PC-3 (cell line): Measurements from ENCODE around the gene SRP14.

Experiments
- EZH2 ChIP-seq: fragments of 300-600 bp; sonication (generic); IDR thresholded peaks from one replicate; pipeline ENCODE4 v1.6.1; 2017; ENCODE audit warnings: antibody characterized with exemption, mild to moderate bottlenecking, low read length; ENCODE audit not compliant: unreplicated experiment
- TF ChIP-seq, protein P1 (sequence below): fragments of 300-600 bp; sonication (generic); conservative IDR thresholded peaks from 2 replicates; pipeline ENCODE4 v1.5.1; 2017; ENCODE audit warnings: antibody characterized with exemption, low read depth, mild to moderate bottlenecking, low read length

DNA sequence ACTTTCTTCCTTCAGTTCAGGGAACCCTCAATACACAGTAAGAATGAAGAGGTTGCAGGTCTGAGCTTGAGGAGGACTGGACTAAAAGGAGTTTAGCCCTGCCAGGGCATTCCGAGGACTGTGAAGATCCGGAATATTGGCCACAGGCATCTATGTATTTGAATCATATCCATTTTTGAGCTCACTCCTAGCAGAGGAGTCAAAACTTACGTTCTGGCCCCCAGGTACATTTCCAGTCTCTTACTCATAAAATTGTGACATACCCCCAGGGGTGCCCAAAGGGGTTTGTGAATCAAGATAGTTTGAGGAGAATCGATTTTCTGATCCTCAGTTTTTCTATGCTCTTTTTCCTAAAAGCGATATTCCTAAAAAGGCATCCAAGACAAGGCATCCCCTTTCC, 27.6 kb upstream of the SRP14 start:
- TF ChIP-seq, protein P1, sequence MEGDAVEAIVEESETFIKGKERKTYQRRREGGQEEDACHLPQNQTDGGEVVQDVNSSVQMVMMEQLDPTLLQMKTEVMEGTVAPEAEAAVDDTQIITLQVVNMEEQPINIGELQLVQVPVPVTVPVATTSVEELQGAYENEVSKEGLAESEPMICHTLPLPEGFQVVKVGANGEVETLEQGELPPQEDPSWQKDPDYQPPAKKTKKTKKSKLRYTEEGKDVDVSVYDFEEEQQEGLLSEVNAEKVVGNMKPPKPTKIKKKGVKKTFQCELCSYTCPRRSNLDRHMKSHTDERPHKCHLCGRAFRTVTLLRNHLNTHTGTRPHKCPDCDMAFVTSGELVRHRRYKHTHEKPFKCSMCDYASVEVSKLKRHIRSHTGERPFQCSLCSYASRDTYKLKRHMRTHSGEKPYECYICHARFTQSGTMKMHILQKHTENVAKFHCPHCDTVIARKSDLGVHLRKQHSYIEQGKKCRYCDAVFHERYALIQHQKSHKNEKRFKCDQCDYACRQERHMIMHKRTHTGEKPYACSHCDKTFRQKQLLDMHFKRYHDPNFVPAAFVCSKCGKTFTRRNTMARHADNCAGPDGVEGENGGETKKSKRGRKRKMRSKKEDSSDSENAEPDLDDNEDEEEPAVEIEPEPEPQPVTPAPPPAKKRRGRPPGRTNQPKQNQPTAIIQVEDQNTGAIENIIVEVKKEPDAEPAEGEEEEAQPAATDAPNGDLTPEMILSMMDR, result no peak
- TF ChIP-seq EZH2, result no peak
